Neural progenitor cell (in vitro differentiated cells): ENCODE measurements around the gene DIDO1. TPM values are rescaled to one million over a fixed set of nuclear protein-coding genes. Genes with fewer than 3 reads are reported as not detected.

ENCODE experiments used
- DNase-seq: peaks from one replicate; pipeline ENCODE4 v3.0.0-alpha.2; 2016; ENCODE audit warnings: low spot score
- H2AFZ ChIP-seq: fragments of 200-600 bp; sonication (generic); replicated peaks from 2 replicates; pipeline ENCODE4 v1.6.1; 2016; ENCODE audit warnings: antibody characterized with exemption
- H3F3A ChIP-seq: fragments of 200-600 bp; sonication (generic); 2 replicates; pipeline ENCODE4 v1.6.1; 2016; ENCODE audit warnings: antibody characterized with exemption, low read depth
- H3K27ac ChIP-seq: fragments of 200-600 bp; sonication (generic); 2 replicates; pipeline ENCODE4 v1.5.1; 2016; ENCODE audit warnings: mild to moderate bottlenecking
- H3K27me3 ChIP-seq: fragments of 200-600 bp; sonication (generic); 2 replicates; pipeline ENCODE4 v1.6.1; 2016; ENCODE audit warnings: mild to moderate bottlenecking, moderate library complexity
- H3K36me3 ChIP-seq: fragments of 200-600 bp; sonication (generic); 2 replicates; pipeline ENCODE4 v1.5.1; 2016
- H3K4me1 ChIP-seq: fragments of 200-600 bp; sonication (generic); 2 replicates; pipeline ENCODE4 v1.6.1; 2016; ENCODE audit warnings: mixed run types
- H3K4me2 ChIP-seq: fragments of 200-600 bp; sonication (generic); 2 replicates; pipeline ENCODE4 v1.6.1; 2016
- H3K4me3 ChIP-seq: fragments of 200-600 bp; sonication (generic); 2 replicates; pipeline ENCODE4 v1.5.1; 2016
- H3K79me2 ChIP-seq: fragments of 200-600 bp; sonication (generic); 2 replicates; pipeline ENCODE4 v1.6.1; 2016; ENCODE audit warnings: low read depth
- H3K9ac ChIP-seq: fragments of 200-600 bp; sonication (generic); 2 replicates; pipeline ENCODE4 v1.6.1; 2016
- H3K9me3 ChIP-seq: fragments of 200-600 bp; sonication (generic); 2 replicates; pipeline ENCODE4 v1.5.1; 2016; ENCODE audit warnings: low read depth
- H4K20me1 ChIP-seq: fragments of 200-600 bp; sonication (generic); 2 replicates; pipeline ENCODE4 v1.6.1; 2016; ENCODE audit warnings: low read depth
- H3K27ac Mint-ChIP-seq: 3 replicates; pipeline ENCODE4 v1.8.0; 2021; ENCODE audit warnings: mixed read lengths
- H3K27me3 Mint-ChIP-seq: 2 replicates; pipeline ENCODE4 v1.8.0; 2022; ENCODE audit warnings: low read depth, mild to moderate bottlenecking, inconsistent platforms, moderate library complexity, mixed read lengths; ENCODE audit not compliant: insufficient read depth
- H3K36me3 Mint-ChIP-seq: 3 replicates; pipeline ENCODE4 v1.8.0; 2021; ENCODE audit warnings: mixed read lengths
- H3K4me1 Mint-ChIP-seq: 3 replicates; pipeline ENCODE4 v1.8.0; 2021; ENCODE audit warnings: mixed read lengths
- H3K4me3 Mint-ChIP-seq: 3 replicates; pipeline ENCODE4 v1.8.0; 2021; ENCODE audit warnings: mild to moderate bottlenecking, moderate library complexity, mixed read lengths
- H3K9me3 Mint-ChIP-seq: 3 replicates; pipeline ENCODE4 v1.8.0; 2020; ENCODE audit warnings: mixed read lengths
- CTCF ChIP-seq: fragments of 200-600 bp; sonication (generic); IDR thresholded peaks from 2 replicates; pipeline ENCODE4 v1.5.1; 2017; ENCODE audit warnings: antibody characterized with exemption, mild to moderate bottlenecking
- EZH2 ChIP-seq: fragments of 200-600 bp; sonication (generic); IDR thresholded peaks from 2 replicates; pipeline ENCODE4 v1.6.1; 2017; ENCODE audit warnings: antibody characterized with exemption, mild to moderate bottlenecking, moderate library complexity
- EZH2phosphoT487 ChIP-seq: fragments of 200-600 bp; sonication (generic); IDR thresholded peaks from 2 replicates; pipeline ENCODE4 v1.6.1; 2017; ENCODE audit warnings: antibody characterized with exemption
- total RNA-seq: library from RNA; depleted of rRNA; stranded (reverse); fragments of >200 nt; gene quantifications from 2 replicates; pipeline ENCODE4 v1.2.3, GENCODE V29; 2015; ENCODE audit warnings: low replicate concordance

The DIDO1 gene
- total RNA-seq, 1 donor from 2014 or later, result 64.5 TPM

DNA sequence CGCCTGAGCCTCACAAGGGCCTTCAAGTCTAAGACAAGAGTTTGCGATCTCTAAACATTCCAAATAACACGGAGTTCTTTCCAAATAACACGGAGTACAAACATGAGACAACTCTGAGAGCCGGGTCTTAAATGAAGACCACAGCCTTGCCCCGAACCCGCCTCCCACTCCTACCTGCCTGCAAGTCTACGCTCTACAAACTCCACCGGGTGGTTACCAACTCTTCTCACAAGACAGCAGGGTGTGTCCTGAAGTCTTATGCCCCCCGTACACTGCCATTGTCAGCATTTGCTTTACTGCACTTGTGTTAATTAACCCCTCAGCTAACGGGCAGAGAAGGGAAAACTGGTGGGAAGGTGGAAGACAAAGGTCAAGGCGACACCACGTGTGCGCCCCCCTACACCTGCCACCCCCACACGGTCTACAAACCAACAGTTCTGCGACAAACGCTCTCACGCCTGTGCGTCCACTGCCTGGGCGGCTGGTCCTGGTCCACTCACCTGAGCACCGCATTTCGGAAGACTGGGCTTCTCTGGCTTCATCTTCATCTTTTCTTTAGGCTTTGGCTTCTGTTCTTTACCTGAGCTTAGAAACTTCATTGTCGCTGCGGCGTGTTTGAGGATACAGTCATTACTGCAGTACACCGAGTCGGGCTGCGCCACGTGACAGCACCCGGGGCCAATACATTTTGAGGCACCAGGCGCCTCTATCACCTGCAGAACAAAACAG is 19.5 kb downstream of the DIDO1 start:
- Mint-ChIP-seq H3K4me1 (no peaks in the 10 kb centered on the region), H3K36me3 (peaks cover 56% of the 10 kb centered on the region), H3K27me3 (peaks cover 4% of the 10 kb centered on the region), H3K4me3 (no peak overlapping the region), H3K27ac (no peak overlapping the region), H3K9me3 (no peaks in the 10 kb centered on the region)
- H3K9me3 ChIP-seq, result no peaks in the 10 kb centered on the region
- H3K4me1 ChIP-seq, result no peaks in the 10 kb centered on the region
- no peaks in the 10 kb centered on the region for H3K36me3 ChIP-seq
- H3K4me3 ChIP-seq, result no peak overlapping the region
- H3F3A ChIP-seq, result peaks cover 28% of the 10 kb centered on the region
- H3K9ac ChIP-seq, result no peak overlapping the region
- H2AFZ ChIP-seq, result no peak overlapping the region
- no peaks in the 10 kb centered on the region for H3K27me3 ChIP-seq
- no peak for TF ChIP-seq CTCF
- TF ChIP-seq EZH2phosphoT487, result no peak
- no peak for TF ChIP-seq EZH2
- DNase-seq, result no peak
- peaks cover 61% of the 10 kb centered on the region for H4K20me1 ChIP-seq
- no peak overlapping the region for H3K27ac ChIP-seq
- no peak overlapping the region for H3K4me2 ChIP-seq
- H3K79me2 ChIP-seq, result peaks cover 52% of the 10 kb centered on the region

- no peak overlapping the region for H3K4me3 ChIP-seq
- TF ChIP-seq CTCF, result no peak
- TF ChIP-seq EZH2phosphoT487, result no peak
- TF ChIP-seq EZH2, result no peak
- Mint-ChIP-seq H3K27me3 (peaks cover 2% of the 10 kb centered on the region), H3K4me1 (no peaks in the 10 kb centered on the region), H3K36me3 (peaks cover 51% of the 10 kb centered on the region), H3K27ac (no peak overlapping the region), H3K9me3 (no peaks in the 10 kb centered on the region), H3K4me3 (no peak overlapping the region)
- H3F3A ChIP-seq, result peaks cover 34% of the 10 kb centered on the region
- H4K20me1 ChIP-seq, result peaks cover 57% of the 10 kb centered on the region
- H3K79me2 ChIP-seq, result peaks cover 46% of the 10 kb centered on the region
- H3K27ac ChIP-seq, result no peak overlapping the region
- H3K4me1 ChIP-seq, result no peaks in the 10 kb centered on the region
- H2AFZ ChIP-seq, result no peak overlapping the region
- no peaks in the 10 kb centered on the region for H3K36me3 ChIP-seq
- no peaks in the 10 kb centered on the region for H3K9me3 ChIP-seq
- no peak overlapping the region for H3K9ac ChIP-seq
- H3K27me3 ChIP-seq, result no peaks in the 10 kb centered on the region
- no peak overlapping the region for H3K4me2 ChIP-seq
- no peak for DNase-seq
Observed at GRCh38 chr20:62906209-62906608, 20.1 kb downstream of the DIDO1 start.

GRCh38 chr20:62905536-62906117 is 20.7 kb downstream of the DIDO1 start:
- Histone ChIP-seq H3K4me2 (no peak overlapping the region), H3K36me3 (no peaks in the 10 kb centered on the region), H4K20me1 (peaks cover 57% of the 10 kb centered on the region), H3K9ac (no peak overlapping the region), H3K79me2 (peaks cover 40% of the 10 kb centered on the region), H3K4me1 (no peaks in the 10 kb centered on the region), H2AFZ (no peak overlapping the region), H3K27me3 (no peaks in the 10 kb centered on the region), H3K9me3 (no peaks in the 10 kb centered on the region), H3F3A (peaks cover 39% of the 10 kb centered on the region), H3K4me3 (no peak overlapping the region), H3K27ac (no peak overlapping the region)
- Mint-ChIP-seq H3K27ac (no peak overlapping the region), H3K4me1 (peaks cover 2% of the 10 kb centered on the region), H3K27me3 (peaks cover 2% of the 10 kb centered on the region), H3K9me3 (no peaks in the 10 kb centered on the region), H3K36me3 (peaks cover 48% of the 10 kb centered on the region), H3K4me3 (no peak overlapping the region)
- TF ChIP-seq CTCF, result no peak
- no peak for TF ChIP-seq EZH2
- TF ChIP-seq EZH2phosphoT487, result no peak
- DNase-seq, result no peak
